ENCODE measurements around the gene ZNF439. TPM values are rescaled to one million over a fixed set of nuclear protein-coding genes. Genes with fewer than 3 reads are reported as not detected.
A peak's percentile ranks its signal among the peaks of the same experiment; 100 is the strongest.
"Not testable (repeated sequence)": the region's sequence is repeated elsewhere in the genome, so short reads cannot be mapped to it uniquely, and the experiment has no call there.

The ZNF439 gene
- total RNA-seq, 1 donor from 2014 or later, result 6.6 TPM

DNA sequence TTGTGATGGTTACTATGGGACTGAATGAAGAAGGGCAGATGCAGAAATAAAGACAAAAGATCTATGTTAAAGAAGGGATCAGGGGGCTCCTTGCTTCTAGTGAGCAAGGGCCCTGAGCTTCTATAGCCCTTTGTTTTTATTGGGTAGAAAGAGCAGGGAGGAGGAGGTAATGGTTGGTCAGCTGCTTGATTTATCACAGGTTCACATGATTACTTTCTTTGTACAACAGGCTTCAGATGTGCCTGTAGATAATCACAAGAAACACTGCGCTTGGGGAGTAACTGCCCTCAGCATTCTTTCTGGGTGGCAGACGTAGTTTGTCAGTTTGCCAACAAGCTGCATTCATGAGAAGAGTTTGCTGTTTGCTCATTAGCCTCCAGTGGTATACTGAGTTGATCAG is 4.8 kb upstream of the ZNF439 start:
- no peak overlapping the region for H3K4me3 Mint-ChIP-seq
- TF ChIP-seq, protein P1, sequence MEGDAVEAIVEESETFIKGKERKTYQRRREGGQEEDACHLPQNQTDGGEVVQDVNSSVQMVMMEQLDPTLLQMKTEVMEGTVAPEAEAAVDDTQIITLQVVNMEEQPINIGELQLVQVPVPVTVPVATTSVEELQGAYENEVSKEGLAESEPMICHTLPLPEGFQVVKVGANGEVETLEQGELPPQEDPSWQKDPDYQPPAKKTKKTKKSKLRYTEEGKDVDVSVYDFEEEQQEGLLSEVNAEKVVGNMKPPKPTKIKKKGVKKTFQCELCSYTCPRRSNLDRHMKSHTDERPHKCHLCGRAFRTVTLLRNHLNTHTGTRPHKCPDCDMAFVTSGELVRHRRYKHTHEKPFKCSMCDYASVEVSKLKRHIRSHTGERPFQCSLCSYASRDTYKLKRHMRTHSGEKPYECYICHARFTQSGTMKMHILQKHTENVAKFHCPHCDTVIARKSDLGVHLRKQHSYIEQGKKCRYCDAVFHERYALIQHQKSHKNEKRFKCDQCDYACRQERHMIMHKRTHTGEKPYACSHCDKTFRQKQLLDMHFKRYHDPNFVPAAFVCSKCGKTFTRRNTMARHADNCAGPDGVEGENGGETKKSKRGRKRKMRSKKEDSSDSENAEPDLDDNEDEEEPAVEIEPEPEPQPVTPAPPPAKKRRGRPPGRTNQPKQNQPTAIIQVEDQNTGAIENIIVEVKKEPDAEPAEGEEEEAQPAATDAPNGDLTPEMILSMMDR (conservative IDR thresholded peaks at IDR 0.05), result no peak
- H3K4me1 Mint-ChIP-seq, result peaks cover 13% of the 10 kb centered on the region
- H3K27me3 Mint-ChIP-seq (ENCODE audit: low read depth), result no peaks in the 10 kb centered on the region
- no peak for DNase-seq (ENCODE audit: low read depth, low spot score)
- H3K9me3 Mint-ChIP-seq, result peaks cover 10% of the 10 kb centered on the region
- H3K36me3 Mint-ChIP-seq (ENCODE audit: low read depth), result peaks cover under 1% of the 10 kb centered on the region
- H3K27ac Mint-ChIP-seq (ENCODE audit: unreplicated experiment), result no peak overlapping the region

DNA sequence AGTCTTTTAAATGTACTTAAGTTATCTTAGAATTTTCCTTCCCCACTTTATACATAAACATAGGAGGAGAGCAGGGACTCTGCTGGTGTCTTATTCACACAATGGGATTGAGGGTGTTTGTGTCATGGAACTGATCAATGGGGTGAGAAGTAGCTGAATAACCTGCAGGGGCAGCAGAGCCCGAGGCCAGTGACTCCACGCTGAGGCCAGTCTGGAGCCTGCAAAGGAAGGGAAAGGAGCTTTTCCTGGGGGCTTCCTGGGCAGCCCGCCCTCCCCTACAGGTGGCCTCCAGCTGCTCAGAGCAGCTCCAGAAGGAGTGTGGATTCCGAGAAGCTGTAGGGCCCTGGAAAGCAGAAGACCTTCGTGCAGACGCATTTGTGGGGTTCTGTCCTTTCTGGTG is 911 bp upstream of the ZNF439 start:
- Mint-ChIP-seq H3K27ac (ENCODE audit: unreplicated experiment) (peak overlapping the region; percentile 38), H3K4me3 (peak overlapping the region; percentile 47), H3K4me1 (peaks cover 20% of the 10 kb centered on the region)
- DNase-seq (ENCODE audit: low read depth, low spot score); H3K27me3 Mint-ChIP-seq (ENCODE audit: low read depth); H3K36me3 Mint-ChIP-seq (ENCODE audit: low read depth); H3K9me3 Mint-ChIP-seq: not testable (repeated sequence)

DNA sequence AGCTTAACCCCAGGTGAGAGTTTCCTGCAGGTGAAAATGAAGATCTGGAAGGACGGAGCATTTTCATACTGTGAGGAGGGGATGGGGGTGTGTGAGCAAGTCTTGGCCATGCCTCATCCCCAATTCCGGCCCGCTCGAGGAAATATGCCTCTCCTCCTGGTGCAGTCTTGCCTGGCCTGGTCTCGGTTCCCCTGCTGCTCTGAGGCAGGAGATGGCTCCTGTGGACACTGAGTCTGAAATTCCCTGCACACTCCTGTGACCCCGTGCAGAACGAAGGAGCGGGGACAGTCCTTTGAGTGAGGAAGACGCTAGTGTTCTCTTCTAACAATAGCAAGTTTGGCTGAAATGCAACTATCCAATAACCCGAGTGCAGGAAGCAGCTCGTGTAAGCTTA is 329 bp upstream of the ZNF439 start:
- H3K9me3 Mint-ChIP-seq, result peaks cover 6% of the 10 kb centered on the region
- peak overlapping the region; percentile 88 for H3K4me3 Mint-ChIP-seq
- DNase-seq (ENCODE audit: low read depth, low spot score), result no peak
- peaks cover 7% of the 10 kb centered on the region for H3K36me3 Mint-ChIP-seq (ENCODE audit: low read depth)
- no peak overlapping the region for H3K27ac Mint-ChIP-seq (ENCODE audit: unreplicated experiment)
- peaks cover 20% of the 10 kb centered on the region for H3K4me1 Mint-ChIP-seq
- TF ChIP-seq, protein P1 (conservative IDR thresholded peaks at IDR 0.05), result no peak
- no peaks in the 10 kb centered on the region for H3K27me3 Mint-ChIP-seq (ENCODE audit: low read depth)

DNA sequence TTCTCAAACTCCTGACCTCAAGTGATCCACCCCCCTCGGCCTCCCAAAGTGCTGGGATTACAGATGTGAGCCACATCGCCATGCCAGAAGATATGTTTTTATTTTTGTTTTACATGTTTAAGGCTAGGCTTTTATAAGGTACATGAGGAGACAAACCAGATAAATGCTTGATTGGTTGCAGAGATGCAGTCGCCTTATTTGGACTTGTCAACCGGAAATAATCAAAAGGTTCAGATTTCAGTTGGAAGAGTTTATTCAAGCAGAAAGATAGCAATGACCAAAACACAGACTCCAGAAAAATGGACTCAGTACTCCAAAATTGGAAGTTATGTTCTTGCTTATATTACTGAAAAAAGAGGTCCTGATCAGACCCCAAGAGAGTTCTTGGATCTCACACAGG is 1.8 kb downstream of the ZNF439 start:
- not testable (repeated sequence) for H3K4me3 Mint-ChIP-seq; H3K27ac Mint-ChIP-seq (ENCODE audit: unreplicated experiment); H3K27me3 Mint-ChIP-seq (ENCODE audit: low read depth); DNase-seq (ENCODE audit: low read depth, low spot score); H3K9me3 Mint-ChIP-seq
- H3K4me1 Mint-ChIP-seq, result peaks cover 17% of the 10 kb centered on the region
- H3K36me3 Mint-ChIP-seq (ENCODE audit: low read depth), result peaks cover 13% of the 10 kb centered on the region

DNA sequence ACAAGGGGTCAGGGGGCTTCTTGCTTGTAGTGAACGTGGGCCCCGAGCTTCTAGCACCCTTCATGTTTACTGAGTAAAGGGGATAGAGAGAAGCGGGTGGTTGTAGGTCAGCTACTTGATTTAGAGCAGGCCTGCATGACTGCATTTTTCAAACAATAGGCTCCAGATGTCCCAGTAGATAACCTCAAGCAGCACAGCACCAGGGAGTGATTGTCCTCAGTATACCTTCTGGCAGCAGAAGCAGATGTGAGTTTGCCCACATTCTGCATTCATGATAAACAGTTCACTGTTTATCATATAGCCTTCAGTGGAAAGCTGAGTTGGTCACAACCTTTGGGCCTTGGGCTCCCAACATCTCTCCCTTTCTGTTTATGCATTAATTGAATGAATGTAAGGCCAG is 4.8 kb downstream of the ZNF439 start:
- peaks cover 10% of the 10 kb centered on the region for H3K9me3 Mint-ChIP-seq

DNA sequence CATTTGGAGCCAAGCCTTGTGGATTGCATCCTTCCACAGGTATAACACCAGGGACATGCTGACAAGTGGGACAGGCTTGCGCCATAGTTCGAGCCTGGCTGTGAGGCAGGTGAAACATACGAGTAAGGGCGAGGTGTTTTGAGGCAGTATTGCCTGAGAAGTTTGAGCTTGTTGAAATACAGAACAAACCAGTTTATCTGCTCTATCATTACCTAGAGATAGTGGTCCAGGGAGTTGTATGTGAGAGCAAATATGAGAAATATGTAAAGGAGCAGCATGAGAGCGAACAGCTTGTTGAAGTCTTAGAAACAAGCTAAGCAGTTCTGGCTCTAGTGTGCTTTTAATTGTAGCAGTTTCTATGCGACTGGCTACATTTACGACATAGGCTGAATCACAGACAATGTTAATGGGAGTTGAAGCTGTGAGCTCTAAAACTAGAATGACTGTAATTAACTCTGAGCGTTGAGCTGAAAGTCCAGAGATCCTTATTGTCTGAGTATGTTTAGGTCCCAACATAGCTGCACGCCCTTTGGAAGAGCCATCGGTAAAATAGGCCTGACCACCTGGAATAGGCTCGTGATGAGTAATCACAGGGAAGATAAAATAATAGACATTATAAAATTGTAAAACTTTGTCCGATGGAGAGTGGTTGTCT is 8.2 kb downstream of the ZNF439 start:
- H3K27me3 Mint-ChIP-seq (ENCODE audit: low read depth), result no peaks in the 10 kb centered on the region
- H3K4me1 Mint-ChIP-seq, result no peaks in the 10 kb centered on the region
- H3K27ac Mint-ChIP-seq (ENCODE audit: unreplicated experiment), result no peak overlapping the region
- DNase-seq (ENCODE audit: low read depth, low spot score), result no peak
- H3K36me3 Mint-ChIP-seq (ENCODE audit: low read depth), result peaks cover 39% of the 10 kb centered on the region
- TF ChIP-seq, protein P1 (conservative IDR thresholded peaks at IDR 0.05), result no peak
- H3K9me3 Mint-ChIP-seq, result peaks cover 15% of the 10 kb centered on the region
- H3K4me3 Mint-ChIP-seq, result no peak overlapping the region

More for the DNA sequence above, 4.8 kb downstream of the ZNF439 start:
- TF ChIP-seq, protein P1 (conservative IDR thresholded peaks at IDR 0.05), result no peak
- Mint-ChIP-seq H3K4me1 (peaks cover 10% of the 10 kb centered on the region), H3K27ac (ENCODE audit: unreplicated experiment) (no peak overlapping the region), H3K27me3 (ENCODE audit: low read depth) (no peaks in the 10 kb centered on the region), H3K36me3 (ENCODE audit: low read depth) (peaks cover 28% of the 10 kb centered on the region), H3K4me3 (no peak overlapping the region)
- DNase-seq (ENCODE audit: low read depth, low spot score), result no peak
